ENCODE data around the gene TP53TG3B. TPM values are rescaled to one million over a fixed set of nuclear protein-coding genes. Genes with fewer than 3 reads are reported as not detected.
"Not testable (repeated sequence)": the region's sequence is repeated elsewhere in the genome, so short reads cannot be mapped to it uniquely, and the experiment has no call there.

The TP53TG3B gene
- total and polyA plus RNA-seq, 2 donors (not counting 3 experiments of a cell fraction or from before 2014, with no cell fraction given): not detected

GRCh38 chr16:33338543-33338951 is 22.1 kb upstream of the TP53TG3B start:
- BruUV-seq (replicated peaks); H3K79me2 ChIP-seq (ENCODE audit: control insufficient read depth, insufficient read depth, low read length); intact Hi-C loops (cut with micrococcal nuclease); H4K20me1 ChIP-seq (replicated peaks; ENCODE audit: control insufficient read depth, extremely low read depth, insufficient read depth, low read length); H3K27ac ChIP-seq (ENCODE audit: insufficient read depth, low read depth, low read length); H3K36me3 ChIP-seq (ENCODE audit: control insufficient read depth in 2 of 2, extremely low read depth in 1 of 2, insufficient read depth in 2 of 2, low read length in 2 of 2); H3K4me1 ChIP-seq (ENCODE audit: control insufficient read depth, extremely low read depth, insufficient read depth, low read length); FAIRE-seq; CTCF ChIA-PET; dilution Hi-C loops (cut with MboI; ENCODE audit: extremely low pct_ligation_motif_present, low sequenced_read_pairs); H3K4me3 ChIP-seq (replicated peaks in 1 of 3; ENCODE audit: insufficient read depth in 1 of 3, low read depth in 1 of 3, low read length in 3 of 3); H2AFZ ChIP-seq (ENCODE audit: low read depth, low read length); H3K27me3 ChIP-seq (ENCODE audit: control insufficient read depth in 2 of 2, insufficient read depth in 2 of 2, low read length in 2 of 2); DNase-seq (ENCODE audit: low read depth, low spot score); H3K4me2 ChIP-seq (ENCODE audit: insufficient read depth, low read length); H3K9me3 ChIP-seq (replicated peaks; ENCODE audit: control insufficient read depth, insufficient read depth, low read length); H3K9me1 ChIP-seq (replicated peaks; ENCODE audit: control insufficient read depth, extremely low read depth, insufficient read depth, low read length); POLR2A ChIA-PET; H3K9ac ChIP-seq (replicated peaks; ENCODE audit: extremely low read depth, insufficient read depth, low read length): not testable (repeated sequence)

- FAIRE-seq; BruUV-seq (replicated peaks); POLR2A ChIA-PET; H3K4me3 ChIP-seq (replicated peaks in 1 of 3; ENCODE audit: insufficient read depth in 1 of 3, low read depth in 1 of 3, low read length in 3 of 3); H3K27ac ChIP-seq (ENCODE audit: insufficient read depth, low read depth, low read length); H3K9me3 ChIP-seq (replicated peaks; ENCODE audit: control insufficient read depth, insufficient read depth, low read length); H3K79me2 ChIP-seq (ENCODE audit: control insufficient read depth, insufficient read depth, low read length); H3K9me1 ChIP-seq (replicated peaks; ENCODE audit: control insufficient read depth, extremely low read depth, insufficient read depth, low read length); intact Hi-C loops (cut with micrococcal nuclease); dilution Hi-C loops (cut with MboI; ENCODE audit: extremely low pct_ligation_motif_present, low sequenced_read_pairs); CTCF ChIA-PET; H3K4me1 ChIP-seq (ENCODE audit: control insufficient read depth, extremely low read depth, insufficient read depth, low read length); H3K36me3 ChIP-seq (ENCODE audit: control insufficient read depth in 2 of 2, extremely low read depth in 1 of 2, insufficient read depth in 2 of 2, low read length in 2 of 2); H2AFZ ChIP-seq (ENCODE audit: low read depth, low read length); H3K4me2 ChIP-seq (ENCODE audit: insufficient read depth, low read length); H4K20me1 ChIP-seq (replicated peaks; ENCODE audit: control insufficient read depth, extremely low read depth, insufficient read depth, low read length); DNase-seq (ENCODE audit: low read depth, low spot score); H3K27me3 ChIP-seq (ENCODE audit: control insufficient read depth in 2 of 2, insufficient read depth in 2 of 2, low read length in 2 of 2); H3K9ac ChIP-seq (replicated peaks; ENCODE audit: extremely low read depth, insufficient read depth, low read length): not testable (repeated sequence)
Observed at GRCh38 chr16:33339093-33340061, 21.3 kb upstream of the TP53TG3B start.

Small RNA genes lying within 50 kb of the gene (small RNA-seq; reads per million reads assigned to genes)
- gene AC141257.3 (ENCODE audit: insufficient read depth, insufficient read length, low read depth, low replicate concordance) (not detected), gene AC141257.4 (ENCODE audit: insufficient read depth, insufficient read length, low read depth, low replicate concordance) (not detected)

Other genes with a start within 250 kb of the TP53TG3B start
- gene TP53TG3C, start 166.6 kb upstream of the TP53TG3B start, total RNA-seq: not detected in 2 replicates
- not detected in 2 replicates for gene TP53TG3C, start 166.6 kb upstream of the TP53TG3B start, polyA plus RNA-seq
- gene TP53TG3E, start 56.5 kb upstream of the TP53TG3B start, total RNA-seq: not detected in 2 replicates
- not detected in 2 replicates for gene TP53TG3E, start 56.5 kb upstream of the TP53TG3B start, polyA plus RNA-seq
- gene TP53TG3F, start 98.8 kb downstream of the TP53TG3B start, total RNA-seq: not detected in 2 replicates
- not detected in 2 replicates for gene TP53TG3F, start 98.8 kb downstream of the TP53TG3B start, polyA plus RNA-seq

Data from endothelial cell of umbilical vein (primary cell).